Peyer's patch (tissue), 4 donors: ENCODE measurements around the gene CACNA2D2.

Source experiments
- POLR2A ChIP-seq, 2 donors: fragments of 450-650 bp; IDR thresholded peaks; one replicate each; pipeline ENCODE4 v1.5.1; 2017; ENCODE audit warnings: antibody characterized with exemption in 2 of 2, mild to moderate bottlenecking in 2 of 2, moderate library complexity in 2 of 2
- TF ChIP-seq, protein P1 (sequence below), 6 experiments: fragments of 450-650 bp in 4 of 6; fragments of 200-600 bp in 2 of 6; sonication (generic) in 1 of 6; IDR thresholded peaks; one replicate each; pipeline ENCODE4 v1.5.1; 2017 to 2019; ENCODE audit warnings: antibody characterized with exemption in 6 of 6, mild to moderate bottlenecking in 3 of 6, moderate library complexity in 1 of 6

GRCh38 chr3:50321336-50322114 lies 181.9 kb downstream of the CACNA2D2 start:
- TF ChIP-seq, protein P1, sequence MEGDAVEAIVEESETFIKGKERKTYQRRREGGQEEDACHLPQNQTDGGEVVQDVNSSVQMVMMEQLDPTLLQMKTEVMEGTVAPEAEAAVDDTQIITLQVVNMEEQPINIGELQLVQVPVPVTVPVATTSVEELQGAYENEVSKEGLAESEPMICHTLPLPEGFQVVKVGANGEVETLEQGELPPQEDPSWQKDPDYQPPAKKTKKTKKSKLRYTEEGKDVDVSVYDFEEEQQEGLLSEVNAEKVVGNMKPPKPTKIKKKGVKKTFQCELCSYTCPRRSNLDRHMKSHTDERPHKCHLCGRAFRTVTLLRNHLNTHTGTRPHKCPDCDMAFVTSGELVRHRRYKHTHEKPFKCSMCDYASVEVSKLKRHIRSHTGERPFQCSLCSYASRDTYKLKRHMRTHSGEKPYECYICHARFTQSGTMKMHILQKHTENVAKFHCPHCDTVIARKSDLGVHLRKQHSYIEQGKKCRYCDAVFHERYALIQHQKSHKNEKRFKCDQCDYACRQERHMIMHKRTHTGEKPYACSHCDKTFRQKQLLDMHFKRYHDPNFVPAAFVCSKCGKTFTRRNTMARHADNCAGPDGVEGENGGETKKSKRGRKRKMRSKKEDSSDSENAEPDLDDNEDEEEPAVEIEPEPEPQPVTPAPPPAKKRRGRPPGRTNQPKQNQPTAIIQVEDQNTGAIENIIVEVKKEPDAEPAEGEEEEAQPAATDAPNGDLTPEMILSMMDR (IDR thresholded peaks at IDR 0.05), result peak; percentile 3 to 62 (median 40)
- peak in 1 of 2 donors; percentile 27 for TF ChIP-seq POLR2A (IDR thresholded peaks at IDR 0.05)
